Tibial artery (tissue), 4 donors: ENCODE results near the gene PLD2.

Experiments
- DNase-seq, 2 donors: peaks; one replicate each; pipeline ENCODE4 v3.0.0-alpha.2; 2019
- H3K27ac ChIP-seq, 2 donors: fragments of 200-600 bp; sonication (generic) in 1 of 2; 1 replicate in 1 of 2; 2 replicates in 1 of 2; pipeline ENCODE4 v1.5.1; 2018 to 2019; ENCODE audit warnings: mild to moderate bottlenecking in 1 of 2
- H3K27me3 ChIP-seq, 2 donors: fragments of 200-600 bp; sonication (generic) in 1 of 2; one replicate each; pipeline versions ENCODE4 v1.5.1 to v1.6.0; 2016 to 2019
- H3K36me3 ChIP-seq, 3 donors: fragments of 200-600 bp; sonication (generic) in 2 of 3; one replicate each; pipeline ENCODE4 v1.5.1; 2016 to 2019; ENCODE audit warnings: mild to moderate bottlenecking in 2 of 3
- H3K4me1 ChIP-seq, 4 donors: fragments of 200-600 bp; sonication (generic) in 2 of 4; 1 replicate in 3 of 4; 2 replicates in 1 of 4; pipeline ENCODE4 v1.5.1; 2016 to 2019
- H3K4me3 ChIP-seq, 2 donors: fragments of 200-600 bp; sonication (generic) in 1 of 2; 1 replicate in 1 of 2; 2 replicates in 1 of 2; pipeline ENCODE4 v1.5.1; 2018 to 2019; ENCODE audit warnings: mild to moderate bottlenecking in 2 of 2
- H3K9me3 ChIP-seq, 3 donors: fragments of 200-600 bp; sonication (generic) in 1 of 3; one replicate each; pipeline ENCODE4 v1.5.1; 2016 to 2019
- CTCF ChIP-seq, 2 experiments: fragments of 200-600 bp in 1 of 2; fragments of 450-650 bp in 1 of 2; IDR thresholded peaks; one replicate each; pipeline ENCODE4 v1.5.1; 2017 to 2019; ENCODE audit warnings: antibody characterized with exemption in 2 of 2, mild to moderate bottlenecking in 1 of 2, moderate library complexity in 1 of 2
- intact Hi-C: fragments of 100-400 bp; cut with DNase I; formaldehyde crosslinking; loops from one replicate; pipeline ENCODE4 v1.15.0; 2023; ENCODE audit warnings: low total_unique reads

Gene PLD2

GRCh38 chr17:4840893-4841242, 33.9 kb downstream of the PLD2 start:
- H3K27me3 ChIP-seq = no peaks in the 10 kb centered on the region
- H3K4me1 ChIP-seq = peaks cover 0 to 8% (median 0%) of the 10 kb centered on the region in 4 donors
- no peak overlapping the region for H3K27ac ChIP-seq
- H3K4me3 ChIP-seq = no peak overlapping the region
- no peak for TF ChIP-seq CTCF (IDR thresholded peaks at IDR 0.05)
- DNase-seq = no peak
- intact Hi-C loops = no loop called here
- no peaks in the 10 kb centered on the region for H3K9me3 ChIP-seq
- no peaks in the 10 kb centered on the region for H3K36me3 ChIP-seq

DNA sequence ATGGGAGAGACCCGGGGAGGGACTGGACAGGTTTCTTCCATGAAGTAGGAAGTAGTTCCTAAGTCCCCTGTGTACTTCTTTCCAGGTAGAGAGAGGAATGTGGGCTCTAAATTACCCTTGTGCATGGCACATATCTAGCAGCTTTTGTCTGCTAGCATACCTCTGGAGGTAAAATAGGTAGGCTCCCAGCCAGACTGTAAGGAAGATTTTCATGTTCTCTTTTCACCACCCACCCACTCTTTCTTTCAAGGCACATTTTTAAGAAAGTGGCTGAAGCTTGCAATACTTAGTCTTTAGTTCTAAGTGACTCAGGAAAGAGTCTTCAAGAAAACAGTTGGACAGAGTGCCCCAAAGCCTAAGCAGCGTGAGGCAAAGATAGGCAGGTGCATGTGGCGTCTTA, 35.4 kb downstream of the PLD2 start:
- no peak for DNase-seq
- no peaks in the 10 kb centered on the region for H3K9me3 ChIP-seq
- no peaks in the 10 kb centered on the region for H3K27me3 ChIP-seq
- peaks cover 0 to 10% (median 0%) of the 10 kb centered on the region in 4 donors for H3K4me1 ChIP-seq
- no peak overlapping the region for H3K27ac ChIP-seq
- H3K36me3 ChIP-seq = no peaks in the 10 kb centered on the region
- no peak overlapping the region for H3K4me3 ChIP-seq
- intact Hi-C loops = no loop called here
- no peak for TF ChIP-seq CTCF (IDR thresholded peaks at IDR 0.05)

GRCh38 chr17:4843321-4844000, 36.5 kb downstream of the PLD2 start:
- Histone ChIP-seq H3K4me3 (no peak overlapping the region), H3K4me1 (peaks cover 0 to 10% (median 0%) of the 10 kb centered on the region in 4 donors), H3K27me3 (no peaks in the 10 kb centered on the region), H3K9me3 (no peaks in the 10 kb centered on the region), H3K27ac (no peak overlapping the region), H3K36me3 (no peaks in the 10 kb centered on the region)
- no peak for TF ChIP-seq CTCF (IDR thresholded peaks at IDR 0.05)
- no peak for DNase-seq
- intact Hi-C loops = no loop called here

DNA sequence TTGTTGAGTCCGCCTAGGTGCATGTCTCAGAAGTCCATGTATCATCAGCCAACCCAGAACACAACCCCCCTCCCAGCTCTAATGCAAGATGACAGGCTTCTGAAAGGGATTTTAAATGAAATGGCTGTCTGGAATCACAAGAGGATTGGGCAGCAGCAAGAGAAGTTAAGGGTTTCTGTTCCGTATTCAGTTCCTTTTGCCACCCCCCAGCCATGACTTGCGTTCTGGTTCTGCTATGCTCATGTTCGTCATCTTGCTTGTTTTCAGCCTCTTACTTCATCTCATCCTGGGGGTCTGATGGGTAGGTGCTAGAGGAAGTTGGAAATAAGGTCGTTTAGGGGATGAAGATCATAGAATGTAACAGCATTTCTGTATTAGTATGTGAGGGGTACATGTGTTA, 38.2 kb downstream of the PLD2 start:
- peaks cover 0 to 11% (median 0%) of the 10 kb centered on the region in 4 donors for H3K4me1 ChIP-seq
- H3K9me3 ChIP-seq = no peaks in the 10 kb centered on the region
- no peak for TF ChIP-seq CTCF (IDR thresholded peaks at IDR 0.05)
- H3K36me3 ChIP-seq = no peaks in the 10 kb centered on the region
- no peaks in the 10 kb centered on the region for H3K27me3 ChIP-seq
- no peak for DNase-seq
- no peak overlapping the region for H3K27ac ChIP-seq
- intact Hi-C loops = no loop called here
- H3K4me3 ChIP-seq = no peak overlapping the region

- no peaks in the 10 kb centered on the region for H3K27me3 ChIP-seq
- H3K4me3 ChIP-seq = no peak overlapping the region
- DNase-seq = no peak
- H3K4me1 ChIP-seq = peaks cover 0 to 17% (median 0%) of the 10 kb centered on the region in 4 donors
- no peak overlapping the region for H3K27ac ChIP-seq
- no peaks in the 10 kb centered on the region for H3K9me3 ChIP-seq
- no peaks in the 10 kb centered on the region for H3K36me3 ChIP-seq
- TF ChIP-seq CTCF (IDR thresholded peaks at IDR 0.05) = no peak
- intact Hi-C loops = no loop called here
These were observed 39.9 kb downstream of the PLD2 start for GRCh38 chr17:4846635-4847390.
